Measurements from ENCODE around the gene RTEL1.
"Not testable (repeated sequence)": the region's sequence is repeated elsewhere in the genome, so short reads cannot be mapped to it uniquely, and the experiment has no call there.

Gene RTEL1

GRCh38 chr20:63701051-63701328, 42.9 kb downstream of the RTEL1 start:
- DNase-seq = no peak

- DNase-seq = no peak
Measured at GRCh38 chr20:63701329-63702035, 43.4 kb downstream of the RTEL1 start.

GRCh38 chr20:63702036-63702665, 44.0 kb downstream of the RTEL1 start:
- DNase-seq = no peak

GRCh38 chr20:63702751-63703470, 44.8 kb downstream of the RTEL1 start:
- no peak for DNase-seq

GRCh38 chr20:63703471-63703975, 45.4 kb downstream of the RTEL1 start:
- DNase-seq = no peak

GRCh38 chr20:63703976-63704748, 46.0 kb downstream of the RTEL1 start:
- DNase-seq = no peak

GRCh38 chr20:63704749-63705117, 46.6 kb downstream of the RTEL1 start:
- no peak for DNase-seq

- DNase-seq = no peak
Measured at GRCh38 chr20:63705232-63706026, 47.3 kb downstream of the RTEL1 start.

- DNase-seq = no peak
Measured at GRCh38 chr20:63706027-63706695, 48.0 kb downstream of the RTEL1 start.

GRCh38 chr20:63706852-63707557, 48.9 kb downstream of the RTEL1 start:
- DNase-seq = peak; percentile 46

GRCh38 chr20:63707558-63708300, 49.6 kb downstream of the RTEL1 start, which contains the start of the genes ARFRP1 and ZGPAT:
TSS of gene ARFRP1 (minus strand) at chr20:63707976. CDS start at chr20:63707091, 885 bp downstream.
TSS of gene ZGPAT (plus strand) at chr20:63708039. CDS start at chr20:63708581, 542 bp downstream.
- peak; percentile 91 for DNase-seq

- no peak for DNase-seq
Measured at GRCh38 chr20:63708301-63709148, 50.4 kb downstream of the RTEL1 start.

- DNase-seq = no peak
Measured at GRCh38 chr20:63709149-63709527, 51.0 kb downstream of the RTEL1 start.

- no peak for DNase-seq
Measured at GRCh38 chr20:63711085-63711645, 53.1 kb downstream of the RTEL1 start.

GRCh38 chr20:63712191-63712590, 54.1 kb downstream of the RTEL1 start:
- no peak for DNase-seq

GRCh38 chr20:63714858-63715257, 56.7 kb downstream of the RTEL1 start:
- no peak for DNase-seq

GRCh38 chr20:63718996-63719395, 60.9 kb downstream of the RTEL1 start:
- no peak for DNase-seq

GRCh38 chr20:63722967-63723622, 65.0 kb downstream of the RTEL1 start:
- not testable (repeated sequence) for DNase-seq

Measured in left hindlimb (tissue), 1 donor.